AG09309 (cell line): Measurements from ENCODE around the gene KCNK5.

ENCODE experiments used
- DNase-seq: peaks from one replicate; pipeline ENCODE4 v3.0.0-alpha.2; 2010; ENCODE audit warnings: low read depth
- H3K4me3 ChIP-seq: 2 replicates; pipeline ENCODE4 v1.5.1; 2011; ENCODE audit warnings: mild to moderate bottlenecking, low read depth, low read length, moderate library complexity; ENCODE audit not compliant: control insufficient read depth
- TF ChIP-seq, protein P1 (sequence below): IDR thresholded peaks from 2 replicates; pipeline ENCODE4 v1.5.1; 2011; ENCODE audit warnings: mild to moderate bottlenecking, low read depth, low read length, inconsistent platforms; ENCODE audit not compliant: insufficient read depth, control insufficient read depth; ENCODE audit errors: missing control alignments

KCNK5 gene

DNA sequence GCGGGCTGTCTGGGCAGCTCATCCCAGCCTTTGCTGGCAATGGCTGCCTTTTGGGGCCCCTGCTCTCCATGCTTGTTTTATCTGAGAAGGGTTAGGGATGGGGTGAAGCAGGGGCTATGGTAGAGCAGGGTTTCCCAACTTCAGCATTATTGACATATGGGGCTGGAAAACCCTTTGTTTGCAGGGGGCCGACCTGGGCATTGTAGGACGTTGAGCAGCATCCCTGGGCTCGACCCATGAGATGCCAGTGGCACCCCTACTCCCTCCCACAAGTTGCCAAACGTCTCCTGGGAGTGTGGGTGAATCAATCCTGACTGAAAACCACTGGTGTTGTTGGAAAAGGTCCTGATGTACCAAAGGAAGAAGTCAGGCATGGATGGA is 56.9 kb downstream of the KCNK5 start:
- TF ChIP-seq, protein P1, sequence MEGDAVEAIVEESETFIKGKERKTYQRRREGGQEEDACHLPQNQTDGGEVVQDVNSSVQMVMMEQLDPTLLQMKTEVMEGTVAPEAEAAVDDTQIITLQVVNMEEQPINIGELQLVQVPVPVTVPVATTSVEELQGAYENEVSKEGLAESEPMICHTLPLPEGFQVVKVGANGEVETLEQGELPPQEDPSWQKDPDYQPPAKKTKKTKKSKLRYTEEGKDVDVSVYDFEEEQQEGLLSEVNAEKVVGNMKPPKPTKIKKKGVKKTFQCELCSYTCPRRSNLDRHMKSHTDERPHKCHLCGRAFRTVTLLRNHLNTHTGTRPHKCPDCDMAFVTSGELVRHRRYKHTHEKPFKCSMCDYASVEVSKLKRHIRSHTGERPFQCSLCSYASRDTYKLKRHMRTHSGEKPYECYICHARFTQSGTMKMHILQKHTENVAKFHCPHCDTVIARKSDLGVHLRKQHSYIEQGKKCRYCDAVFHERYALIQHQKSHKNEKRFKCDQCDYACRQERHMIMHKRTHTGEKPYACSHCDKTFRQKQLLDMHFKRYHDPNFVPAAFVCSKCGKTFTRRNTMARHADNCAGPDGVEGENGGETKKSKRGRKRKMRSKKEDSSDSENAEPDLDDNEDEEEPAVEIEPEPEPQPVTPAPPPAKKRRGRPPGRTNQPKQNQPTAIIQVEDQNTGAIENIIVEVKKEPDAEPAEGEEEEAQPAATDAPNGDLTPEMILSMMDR = no peak
- DNase-seq = no peak
- no peak overlapping the region for H3K4me3 ChIP-seq

DNA sequence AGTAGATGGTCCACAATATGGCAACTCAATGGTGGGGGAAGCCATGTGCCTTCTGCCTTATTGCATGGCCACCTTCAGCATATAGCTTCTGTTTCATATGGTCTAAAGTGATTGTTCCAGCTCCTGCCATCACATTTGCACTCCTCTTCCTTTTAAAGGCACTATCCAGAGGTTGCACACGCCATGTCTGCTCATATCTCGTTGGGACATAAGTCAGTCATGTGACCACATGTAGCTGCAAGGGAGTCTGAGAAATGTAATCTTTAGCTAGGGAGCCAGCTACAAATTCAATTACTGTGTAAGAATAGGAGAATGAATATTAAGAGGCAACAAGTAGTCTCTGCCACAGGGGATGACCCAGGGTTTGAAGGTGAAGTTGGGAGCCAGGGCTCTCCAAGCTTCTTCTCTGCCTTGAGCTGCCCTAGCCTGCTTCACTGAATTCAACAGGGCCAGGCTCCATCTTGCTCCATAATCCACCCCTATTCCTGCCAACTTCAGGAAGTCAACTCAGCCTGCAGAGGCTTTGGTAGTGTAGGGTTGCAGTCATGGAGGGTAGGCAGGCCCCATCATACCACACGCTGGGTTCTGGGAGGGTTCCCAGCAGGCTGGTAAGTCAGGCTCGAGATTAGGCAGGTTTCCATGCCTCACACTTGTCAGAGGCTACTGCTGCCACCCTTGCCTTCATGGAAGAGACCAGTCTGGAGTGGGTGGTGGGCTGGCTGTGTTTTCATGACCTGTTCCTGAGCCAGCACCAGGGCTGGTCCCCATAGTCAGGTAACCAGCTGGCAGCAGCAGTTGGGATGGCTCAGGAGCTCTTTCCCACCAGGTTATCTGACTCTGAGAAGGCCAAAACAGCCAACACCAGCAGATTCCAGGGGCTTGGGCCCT is 57.5 kb downstream of the KCNK5 start:
- DNase-seq = no peak
- TF ChIP-seq, protein P1 = no peak

DNA sequence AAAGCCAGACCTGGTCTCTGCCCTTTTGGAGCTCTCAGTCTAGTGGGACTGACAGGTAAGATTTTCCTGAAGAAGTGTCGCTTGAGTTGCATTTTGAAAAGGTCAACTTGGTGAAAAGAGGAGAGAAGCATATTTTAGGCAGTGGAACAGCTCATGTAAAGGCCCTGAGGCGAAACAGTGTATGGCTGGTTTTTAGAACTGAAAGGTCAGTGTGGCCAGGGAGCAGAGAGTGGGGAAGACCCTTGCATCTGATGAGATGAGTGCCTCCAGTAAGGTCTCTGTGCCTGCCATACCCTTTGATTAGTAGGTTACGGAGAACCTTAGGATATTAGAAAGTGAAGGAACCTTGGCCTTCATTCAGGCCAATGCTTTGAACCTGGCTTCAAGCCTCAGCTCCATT is 58.4 kb downstream of the KCNK5 start:
- no peak overlapping the region for H3K4me3 ChIP-seq
- TF ChIP-seq, protein P1 = no peak
- DNase-seq = no peak

More for the DNA sequence above, 57.5 kb downstream of the KCNK5 start:
- no peak overlapping the region for H3K4me3 ChIP-seq

DNA sequence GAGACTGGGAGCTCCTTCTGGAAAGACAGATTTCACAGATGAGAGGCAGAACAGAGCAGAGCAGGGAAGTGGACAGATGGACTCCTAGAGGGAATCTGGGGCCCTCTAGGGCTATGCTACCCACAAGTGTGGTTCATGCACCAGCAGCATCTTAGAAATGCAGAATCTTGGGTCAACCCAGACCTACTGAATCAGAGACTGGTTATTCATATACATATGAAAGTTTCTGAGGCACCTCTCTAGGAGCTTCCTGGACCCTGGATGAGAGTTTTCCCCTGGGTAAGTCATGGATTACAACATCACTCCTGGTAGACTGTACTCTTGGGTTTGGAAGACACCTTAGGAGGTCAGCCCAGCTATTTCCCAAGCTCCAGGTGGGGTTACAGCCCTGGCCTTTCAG is 58.9 kb downstream of the KCNK5 start:
- no peak for DNase-seq
- TF ChIP-seq, protein P1 = no peak
- no peak overlapping the region for H3K4me3 ChIP-seq

DNA sequence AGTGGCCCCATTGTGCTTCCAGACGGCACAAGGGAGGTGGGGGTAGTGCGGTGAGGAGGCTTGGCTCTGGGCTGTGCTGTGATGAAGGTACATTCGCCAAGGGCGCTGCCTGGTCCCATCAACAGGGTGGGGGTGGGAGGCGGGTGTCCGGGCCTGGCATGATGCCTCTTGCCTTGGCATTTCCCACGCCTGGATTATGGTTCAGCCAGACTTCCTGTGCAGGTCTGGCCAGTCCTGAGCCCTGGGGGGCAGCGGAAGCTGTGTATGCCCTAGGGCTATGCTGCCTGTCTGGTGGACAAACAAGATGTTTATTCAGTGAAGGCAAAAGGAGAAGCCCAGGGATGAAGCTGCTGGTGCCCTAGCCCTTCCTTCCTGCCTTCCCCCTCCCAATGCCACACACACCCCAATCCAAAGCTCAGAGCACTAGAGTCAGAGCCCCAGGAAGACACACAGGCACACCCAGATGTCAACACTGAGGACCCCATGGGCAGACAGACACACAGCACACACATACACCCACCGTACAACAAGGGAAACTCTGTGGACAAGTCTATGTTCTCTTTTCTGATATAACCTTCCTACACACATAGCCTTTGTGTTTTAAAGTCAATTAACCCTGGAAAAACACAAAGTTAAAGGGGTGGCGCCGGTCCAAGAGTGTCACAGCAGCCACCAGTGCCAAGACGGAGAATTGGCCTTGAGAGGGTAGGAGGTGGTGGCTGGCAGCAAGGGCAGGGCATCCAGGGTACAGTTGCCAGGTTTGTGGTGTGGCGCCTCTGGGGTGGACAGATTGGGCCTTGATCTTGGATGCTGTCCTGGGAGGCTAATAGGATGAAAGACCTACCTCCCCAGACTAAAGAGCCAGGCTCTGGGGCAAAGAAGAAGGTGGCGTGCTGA is 59.6 kb downstream of the KCNK5 start:
- DNase-seq = no peak

More for the DNA sequence above, 59.6 kb downstream of the KCNK5 start:
- no peak overlapping the region for H3K4me3 ChIP-seq
- TF ChIP-seq, protein P1 = no peak
